NOMO-1 (cell line): ENCODE measurements around the gene ENOX2.
A peak's percentile ranks its signal among the peaks of the same experiment; 100 is the strongest.
"Not testable (repeated sequence)": the region's sequence is repeated elsewhere in the genome, so short reads cannot be mapped to it uniquely, and the experiment has no call there.

Experiments used
- DNase-seq, 2 experiments: peaks; one replicate each; lab custom pipeline; 2025; ENCODE audit not compliant: unreplicated experiment in 2 of 2; lab: John Stamatoyannopoulos, UW

The ENOX2 gene

GRCh38 chrX:130902783-130903613 lies at the start of gene ENOX2:
ENOX2 (minus strand) TSS chrX:130903209; CDS start chrX:130703216, 199,993 bp downstream.
- DNase-seq, result peak; percentile 86 to 90

DNA sequence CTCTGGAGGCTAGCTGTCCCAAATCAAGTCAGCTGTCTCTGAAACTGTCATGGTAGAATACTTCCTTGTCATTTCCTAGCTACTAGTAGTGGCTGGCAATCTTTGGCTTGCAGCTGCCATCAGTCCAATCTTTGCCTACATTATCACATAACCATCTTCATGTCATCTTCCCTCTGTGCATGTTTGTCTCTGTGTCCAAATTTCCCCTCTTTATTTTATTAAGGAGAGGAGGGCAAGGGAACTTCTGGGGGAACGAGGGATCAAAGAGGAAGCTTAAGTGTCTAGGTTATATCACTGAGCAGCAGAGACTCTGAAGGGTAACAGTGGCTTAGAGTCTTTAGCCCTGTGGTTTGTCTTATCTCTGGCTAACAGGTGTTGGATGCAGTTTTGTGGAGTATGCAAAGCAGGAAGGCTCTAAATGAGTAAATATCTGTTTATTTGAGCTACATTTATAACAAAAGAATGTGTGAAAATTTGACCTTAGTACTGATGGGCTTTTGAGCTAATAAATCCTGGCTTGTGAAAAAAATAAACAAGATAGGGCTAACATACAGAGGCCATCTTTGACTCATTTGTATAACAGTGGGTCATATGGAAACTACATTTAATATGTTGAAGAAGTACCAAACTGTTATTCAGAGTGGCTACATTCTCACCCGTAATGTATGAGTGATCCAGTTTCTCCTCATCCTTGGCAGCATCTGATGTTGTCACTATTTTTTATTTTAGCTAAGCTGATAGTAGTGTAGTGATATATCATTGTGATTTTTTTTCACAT lies 49.4 kb upstream of the ENOX2 start:
- no peak for DNase-seq

GRCh38 chrX:130944230-130944629 lies 41.2 kb upstream of the ENOX2 start:
- DNase-seq, result no peak

DNA sequence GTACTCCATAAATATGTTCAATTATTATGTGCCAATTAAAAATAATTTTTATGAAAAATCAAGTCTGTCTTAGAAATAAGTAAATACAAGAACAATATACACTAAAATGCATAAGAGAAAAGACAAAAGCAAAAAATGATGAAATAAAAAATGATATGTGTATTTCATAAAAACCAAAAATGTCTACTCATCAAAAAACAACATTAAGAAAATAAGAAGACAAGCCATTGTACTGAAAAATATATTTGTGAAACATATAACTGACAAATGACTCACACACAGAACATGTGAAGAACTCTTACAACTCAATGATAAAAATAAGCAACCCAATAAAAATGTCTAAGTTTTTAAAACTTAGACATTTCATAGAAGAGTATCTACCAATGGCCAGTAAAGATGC lies 34.1 kb upstream of the ENOX2 start:
- DNase-seq, result no peak

DNA sequence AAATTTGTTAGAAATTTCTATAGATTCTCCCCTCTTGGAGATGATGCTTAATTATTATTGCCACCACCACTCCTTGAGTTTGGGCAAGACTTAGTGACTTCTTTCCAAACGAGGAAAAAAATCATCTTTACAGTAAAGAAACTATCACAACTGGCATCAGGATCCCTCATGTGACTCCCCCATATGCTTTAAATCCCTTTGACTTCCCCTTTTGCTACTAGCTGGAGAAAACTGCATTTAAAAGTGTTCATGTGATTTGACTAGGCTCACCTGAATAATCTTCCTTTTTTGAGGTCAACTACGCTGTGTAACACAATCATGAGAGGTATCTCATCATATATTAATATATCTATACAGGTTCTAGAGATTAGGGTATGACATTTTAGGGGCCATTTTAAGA lies 30.3 kb upstream of the ENOX2 start:
- DNase-seq, result no peak

- not testable (repeated sequence) for DNase-seq
Measured at GRCh38 chrX:130920405-130920804, 17.4 kb upstream of the ENOX2 start.

- DNase-seq, result not testable (repeated sequence)
Measured at GRCh38 chrX:130919676-130920075, 16.7 kb upstream of the ENOX2 start.

GRCh38 chrX:130918498-130918897 lies 15.5 kb upstream of the ENOX2 start:
- not testable (repeated sequence) for DNase-seq

DNA sequence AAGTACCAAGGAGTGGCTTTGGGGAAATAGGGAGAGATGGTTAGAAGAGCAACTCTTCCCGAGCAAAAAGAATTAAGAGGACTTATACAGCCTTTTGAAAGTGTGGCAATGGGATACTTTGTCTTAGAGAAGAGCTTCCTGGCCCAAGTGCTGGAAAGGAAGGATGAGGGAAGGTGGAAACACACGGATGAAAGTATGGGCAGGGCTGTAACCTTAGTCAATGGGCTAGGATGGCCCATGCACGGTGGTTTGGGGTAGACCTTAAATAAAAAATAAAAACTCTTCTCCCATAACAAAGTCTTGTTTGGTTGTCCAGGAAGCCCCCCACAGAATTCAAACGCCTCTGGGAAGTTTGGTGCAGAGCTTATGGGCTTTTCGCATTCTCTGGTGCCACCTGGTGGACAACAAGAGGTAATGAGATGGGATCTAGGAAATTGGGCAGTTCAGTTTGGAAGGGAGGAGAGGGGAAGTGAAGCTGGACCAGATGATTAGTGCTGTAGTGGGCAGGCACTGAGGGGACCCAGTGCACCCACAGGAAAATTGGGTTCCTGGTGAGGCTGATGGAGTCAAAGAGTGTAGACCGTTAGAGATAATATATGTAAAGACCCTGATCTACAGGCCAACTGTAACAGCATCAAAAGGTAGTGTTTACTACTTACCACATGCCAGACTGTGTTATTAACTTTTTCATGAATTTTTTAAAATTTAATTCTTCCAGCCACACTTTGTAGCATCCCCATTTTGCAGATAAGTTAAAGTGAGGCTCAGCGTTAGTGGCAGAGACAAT lies 13.8 kb upstream of the ENOX2 start:
- DNase-seq, result peak; percentile 52 to 60

DNA sequence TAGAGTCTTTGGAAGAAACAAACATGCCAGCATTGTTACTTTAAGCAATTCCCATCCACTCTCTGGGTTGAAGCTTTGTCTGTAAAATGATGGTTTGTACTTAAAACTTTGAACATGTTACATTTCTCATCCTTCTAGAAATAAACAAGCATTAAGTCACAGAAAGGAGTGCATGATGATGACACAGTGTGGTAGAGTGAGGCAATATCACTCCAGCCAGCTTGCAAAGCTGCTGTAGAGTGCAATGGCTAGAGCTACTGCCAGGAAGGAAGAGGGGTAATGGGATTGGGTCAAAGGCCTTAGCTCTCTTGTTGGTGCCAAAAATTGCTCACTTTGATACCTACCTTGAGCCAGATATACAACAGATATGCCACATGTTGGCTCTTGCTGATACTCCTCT lies 12.3 kb upstream of the ENOX2 start:
- peak in 1 of 2 experiments; percentile 5 for DNase-seq

DNA sequence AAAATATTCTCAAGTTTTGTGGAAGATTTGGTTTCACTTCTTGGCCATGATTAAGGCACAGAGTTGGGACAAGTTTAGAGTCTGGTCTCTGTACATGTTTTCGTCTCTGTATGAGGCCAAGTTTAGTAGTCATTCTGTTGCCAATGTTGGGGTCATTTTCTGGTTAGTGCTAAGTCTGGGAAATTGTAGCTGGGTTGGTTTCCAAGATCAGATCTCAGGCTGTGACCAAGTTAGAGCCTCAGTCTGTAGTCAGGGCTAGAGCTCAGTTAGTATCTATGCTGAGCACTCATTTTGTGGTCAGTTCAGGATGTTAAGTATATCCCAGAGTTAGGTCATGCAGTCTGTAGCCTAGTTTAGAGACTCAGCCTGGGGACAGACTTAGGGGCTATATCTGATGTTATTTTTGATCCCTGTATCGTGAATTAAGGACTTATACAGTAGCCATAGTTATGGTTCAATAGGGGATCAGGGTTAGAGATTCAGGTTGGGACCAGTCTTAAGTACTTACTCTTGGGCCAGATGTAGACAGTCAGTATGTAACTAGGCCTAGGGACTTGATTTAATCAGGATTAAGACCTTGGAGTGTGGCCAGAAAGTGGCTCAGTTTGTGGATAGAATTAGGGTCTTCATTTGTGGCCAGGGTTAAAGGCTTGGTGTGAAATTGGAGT lies 6.6 kb upstream of the ENOX2 start:
- DNase-seq, result no peak

GRCh38 chrX:130906776-130907175 lies 3.8 kb upstream of the ENOX2 start:
- no peak for DNase-seq

DNA sequence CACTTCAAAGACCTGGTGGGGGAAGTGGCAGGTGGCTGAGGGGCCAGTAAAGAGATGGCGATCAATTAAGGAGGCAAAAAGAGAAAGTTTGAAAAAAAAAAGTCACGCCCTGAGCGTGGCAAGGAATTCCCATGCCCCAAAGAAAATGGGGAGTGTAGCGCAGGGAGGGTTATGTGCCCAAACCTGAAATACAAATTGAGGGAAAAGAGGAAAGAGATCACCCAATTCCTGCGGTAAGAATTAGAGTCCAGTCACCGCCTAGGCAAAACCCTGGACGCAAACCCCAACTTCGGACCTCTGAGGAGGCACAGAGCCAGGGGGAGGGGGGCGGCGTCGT lies 595 bp downstream of the ENOX2 start:
- no peak for DNase-seq

- DNase-seq, result no peak
Measured at GRCh38 chrX:130896802-130897501, 6.1 kb downstream of the ENOX2 start.

GRCh38 chrX:130896026-130896425 lies 7.0 kb downstream of the ENOX2 start:
- no peak for DNase-seq

DNA sequence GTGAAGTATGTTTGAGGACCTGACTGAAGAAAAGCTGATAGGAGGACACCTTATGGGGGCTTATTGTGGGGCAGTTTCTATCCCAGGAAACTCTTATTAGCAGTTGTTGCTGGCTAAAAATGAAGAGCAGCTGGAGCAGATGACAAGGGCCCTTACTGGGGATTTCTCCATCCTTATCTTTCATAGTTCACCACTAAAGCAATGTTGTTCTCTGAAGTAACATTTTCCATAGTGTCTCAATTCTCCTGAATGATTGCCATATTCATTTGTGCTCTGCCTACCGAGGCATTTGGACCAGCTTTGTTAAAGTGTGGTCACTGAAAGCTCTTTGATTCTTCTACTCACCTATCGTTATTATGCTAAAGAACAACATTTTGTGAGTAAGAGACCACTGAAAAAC lies 7.7 kb downstream of the ENOX2 start:
- DNase-seq, result no peak

DNA sequence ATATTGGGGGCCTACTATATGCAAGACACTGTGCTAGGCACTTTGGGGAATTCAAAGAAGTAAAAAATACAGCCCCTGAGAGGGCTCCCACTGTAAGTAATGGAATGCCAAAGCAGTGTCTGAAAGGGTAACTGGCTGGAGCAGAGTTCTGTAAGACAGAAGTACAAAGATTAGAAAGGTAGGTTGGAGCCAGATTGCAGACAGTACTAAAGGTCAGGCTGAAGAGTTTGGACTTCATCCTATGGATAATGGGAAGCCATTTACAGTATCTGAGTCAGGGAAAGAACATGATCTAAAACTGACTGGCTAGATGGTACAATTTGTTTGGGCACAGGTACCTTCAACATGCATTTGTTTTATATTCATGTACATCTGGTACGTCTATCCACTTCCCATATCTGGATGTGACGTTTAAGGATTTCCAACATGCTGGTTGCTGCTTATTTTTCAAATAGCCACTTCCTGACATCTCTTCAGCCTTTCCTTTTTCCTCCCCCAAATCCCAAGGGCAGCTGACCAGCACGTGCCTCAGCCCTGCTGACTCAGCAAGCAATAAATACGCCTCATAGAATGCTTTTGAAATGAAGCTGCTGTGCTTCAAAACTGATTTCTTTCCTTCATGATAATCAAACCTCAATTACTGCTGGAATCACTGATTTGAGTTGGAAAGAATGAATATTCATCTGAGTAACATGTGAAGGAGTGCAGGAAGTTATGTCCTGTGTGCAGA lies 9.5 kb downstream of the ENOX2 start:
- DNase-seq, result no peak

DNA sequence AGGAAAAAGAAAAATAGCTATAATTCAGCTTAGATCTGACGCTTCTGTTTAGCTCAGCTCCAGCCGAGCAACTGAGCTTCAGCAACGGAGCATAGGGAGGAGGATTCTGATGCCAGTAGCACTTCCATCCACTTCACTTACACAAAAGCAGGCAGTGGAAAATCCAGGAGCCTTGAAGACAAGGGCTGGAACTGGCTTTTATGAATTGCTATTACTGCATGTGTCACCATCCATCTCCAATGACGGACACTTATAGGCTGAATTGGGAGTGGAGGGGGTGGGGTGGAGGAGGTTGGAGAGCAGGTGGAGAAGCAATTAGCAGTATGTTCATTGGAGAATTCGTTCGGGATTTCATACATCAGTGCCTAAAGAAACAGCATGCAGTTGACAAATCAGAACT lies 15.6 kb downstream of the ENOX2 start:
- no peak for DNase-seq

GRCh38 chrX:130885996-130886395 lies 17.0 kb downstream of the ENOX2 start:
- DNase-seq, result no peak

DNA sequence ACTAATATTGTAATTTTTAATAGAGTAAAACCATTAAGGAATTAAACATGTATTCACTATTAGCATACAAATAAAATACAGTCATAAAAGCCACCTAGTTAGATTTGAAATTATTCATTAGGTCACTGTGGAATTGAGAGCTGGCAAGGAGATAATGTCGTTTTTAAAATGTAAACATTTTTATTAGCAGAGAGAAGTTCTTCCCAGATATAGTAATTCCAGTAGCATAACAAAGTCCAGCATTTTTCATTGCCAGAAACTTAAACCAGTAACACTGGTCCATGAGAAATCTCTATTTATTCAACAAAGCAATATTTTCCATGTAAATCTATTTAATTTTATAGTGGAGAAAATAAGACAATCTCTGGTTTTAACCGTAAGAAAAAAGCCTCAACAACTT lies 17.5 kb downstream of the ENOX2 start:
- no peak for DNase-seq
